ENCODE measurements around the gene MAN2A1. TPM values are rescaled to one million over a fixed set of nuclear protein-coding genes. Genes with fewer than 3 reads are reported as not detected.

Gene MAN2A1
- total RNA-seq, 1 experiment from 2014 or later: 86.6 TPM

DNA sequence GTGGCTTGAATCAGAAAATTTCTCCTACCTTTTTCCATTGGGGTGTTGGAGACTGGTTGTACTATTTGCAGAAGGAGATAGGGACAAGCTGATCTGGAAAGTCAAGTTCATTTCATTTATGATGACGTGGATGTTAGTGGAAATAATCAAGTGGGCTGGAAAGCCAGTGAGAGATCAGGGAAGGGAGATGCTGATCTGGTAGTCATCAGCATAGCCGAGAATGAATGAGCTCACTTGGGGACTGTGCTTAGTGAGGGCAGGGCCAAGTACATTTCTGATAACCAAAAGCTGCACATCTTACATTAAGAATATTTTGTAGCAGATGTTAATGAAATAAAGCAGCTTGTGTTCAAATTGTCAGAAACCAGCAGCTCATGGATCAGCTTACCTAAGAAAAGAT is 12.1 kb downstream of the MAN2A1 start:
- H3K4me3 Mint-ChIP-seq: no peak overlapping the region
- H3K9me3 Mint-ChIP-seq: no peaks in the 10 kb centered on the region
- 0 out of 2 replicates have a peak overlapping the region, but pooled peaks have one; percentile 51 for H3K27ac Mint-ChIP-seq
- no peaks in the 10 kb centered on the region for H3K27me3 Mint-ChIP-seq (ENCODE audit: low read depth)
- DNase-seq (ENCODE audit: low spot score) (no peak), ATAC-seq (no peak)
- TF ChIP-seq, protein P1, sequence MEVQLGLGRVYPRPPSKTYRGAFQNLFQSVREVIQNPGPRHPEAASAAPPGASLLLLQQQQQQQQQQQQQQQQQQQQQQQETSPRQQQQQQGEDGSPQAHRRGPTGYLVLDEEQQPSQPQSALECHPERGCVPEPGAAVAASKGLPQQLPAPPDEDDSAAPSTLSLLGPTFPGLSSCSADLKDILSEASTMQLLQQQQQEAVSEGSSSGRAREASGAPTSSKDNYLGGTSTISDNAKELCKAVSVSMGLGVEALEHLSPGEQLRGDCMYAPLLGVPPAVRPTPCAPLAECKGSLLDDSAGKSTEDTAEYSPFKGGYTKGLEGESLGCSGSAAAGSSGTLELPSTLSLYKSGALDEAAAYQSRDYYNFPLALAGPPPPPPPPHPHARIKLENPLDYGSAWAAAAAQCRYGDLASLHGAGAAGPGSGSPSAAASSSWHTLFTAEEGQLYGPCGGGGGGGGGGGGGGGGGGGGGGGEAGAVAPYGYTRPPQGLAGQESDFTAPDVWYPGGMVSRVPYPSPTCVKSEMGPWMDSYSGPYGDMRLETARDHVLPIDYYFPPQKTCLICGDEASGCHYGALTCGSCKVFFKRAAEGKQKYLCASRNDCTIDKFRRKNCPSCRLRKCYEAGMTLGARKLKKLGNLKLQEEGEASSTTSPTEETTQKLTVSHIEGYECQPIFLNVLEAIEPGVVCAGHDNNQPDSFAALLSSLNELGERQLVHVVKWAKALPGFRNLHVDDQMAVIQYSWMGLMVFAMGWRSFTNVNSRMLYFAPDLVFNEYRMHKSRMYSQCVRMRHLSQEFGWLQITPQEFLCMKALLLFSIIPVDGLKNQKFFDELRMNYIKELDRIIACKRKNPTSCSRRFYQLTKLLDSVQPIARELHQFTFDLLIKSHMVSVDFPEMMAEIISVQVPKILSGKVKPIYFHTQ (CRISPR knock-in tag; IDR thresholded peaks at IDR 0.05): no peak
- TF ChIP-seq FOXK1 (CRISPR knock-in tag; IDR thresholded peaks at IDR 0.05) (no peak), NFATC4 (CRISPR knock-in tag; IDR thresholded peaks at IDR 0.05) (no peak)
- TF ChIP-seq, protein P2, sequence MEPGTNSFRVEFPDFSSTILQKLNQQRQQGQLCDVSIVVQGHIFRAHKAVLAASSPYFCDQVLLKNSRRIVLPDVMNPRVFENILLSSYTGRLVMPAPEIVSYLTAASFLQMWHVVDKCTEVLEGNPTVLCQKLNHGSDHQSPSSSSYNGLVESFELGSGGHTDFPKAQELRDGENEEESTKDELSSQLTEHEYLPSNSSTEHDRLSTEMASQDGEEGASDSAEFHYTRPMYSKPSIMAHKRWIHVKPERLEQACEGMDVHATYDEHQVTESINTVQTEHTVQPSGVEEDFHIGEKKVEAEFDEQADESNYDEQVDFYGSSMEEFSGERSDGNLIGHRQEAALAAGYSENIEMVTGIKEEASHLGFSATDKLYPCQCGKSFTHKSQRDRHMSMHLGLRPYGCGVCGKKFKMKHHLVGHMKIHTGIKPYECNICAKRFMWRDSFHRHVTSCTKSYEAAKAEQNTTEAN (CRISPR knock-in tag; IDR thresholded peaks at IDR 0.05): no peak
- TF ChIP-seq, protein P3, sequence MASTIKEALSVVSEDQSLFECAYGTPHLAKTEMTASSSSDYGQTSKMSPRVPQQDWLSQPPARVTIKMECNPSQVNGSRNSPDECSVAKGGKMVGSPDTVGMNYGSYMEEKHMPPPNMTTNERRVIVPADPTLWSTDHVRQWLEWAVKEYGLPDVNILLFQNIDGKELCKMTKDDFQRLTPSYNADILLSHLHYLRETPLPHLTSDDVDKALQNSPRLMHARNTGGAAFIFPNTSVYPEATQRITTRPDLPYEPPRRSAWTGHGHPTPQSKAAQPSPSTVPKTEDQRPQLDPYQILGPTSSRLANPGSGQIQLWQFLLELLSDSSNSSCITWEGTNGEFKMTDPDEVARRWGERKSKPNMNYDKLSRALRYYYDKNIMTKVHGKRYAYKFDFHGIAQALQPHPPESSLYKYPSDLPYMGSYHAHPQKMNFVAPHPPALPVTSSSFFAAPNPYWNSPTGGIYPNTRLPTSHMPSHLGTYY (CRISPR knock-in tag; IDR thresholded peaks at IDR 0.05): no peak
- TF ChIP-seq, protein P4, sequence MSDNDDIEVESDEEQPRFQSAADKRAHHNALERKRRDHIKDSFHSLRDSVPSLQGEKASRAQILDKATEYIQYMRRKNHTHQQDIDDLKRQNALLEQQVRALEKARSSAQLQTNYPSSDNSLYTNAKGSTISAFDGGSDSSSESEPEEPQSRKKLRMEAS (CRISPR knock-in tag; IDR thresholded peaks at IDR 0.05): no peak
- TF ChIP-seq, protein P5, sequence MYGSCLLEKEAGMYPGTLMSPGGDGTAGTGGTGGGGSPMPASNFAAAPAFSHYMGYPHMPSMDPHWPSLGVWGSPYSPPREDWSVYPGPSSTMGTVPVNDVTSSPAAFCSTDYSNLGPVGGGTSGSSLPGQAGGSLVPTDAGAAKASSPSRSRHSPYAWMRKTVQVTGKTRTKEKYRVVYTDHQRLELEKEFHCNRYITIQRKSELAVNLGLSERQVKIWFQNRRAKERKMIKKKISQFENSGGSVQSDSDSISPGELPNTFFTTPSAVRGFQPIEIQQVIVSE (CRISPR knock-in tag; IDR thresholded peaks at IDR 0.05; ENCODE audit: borderline replicate concordance): no peak
- TF ChIP-seq, protein P6, sequence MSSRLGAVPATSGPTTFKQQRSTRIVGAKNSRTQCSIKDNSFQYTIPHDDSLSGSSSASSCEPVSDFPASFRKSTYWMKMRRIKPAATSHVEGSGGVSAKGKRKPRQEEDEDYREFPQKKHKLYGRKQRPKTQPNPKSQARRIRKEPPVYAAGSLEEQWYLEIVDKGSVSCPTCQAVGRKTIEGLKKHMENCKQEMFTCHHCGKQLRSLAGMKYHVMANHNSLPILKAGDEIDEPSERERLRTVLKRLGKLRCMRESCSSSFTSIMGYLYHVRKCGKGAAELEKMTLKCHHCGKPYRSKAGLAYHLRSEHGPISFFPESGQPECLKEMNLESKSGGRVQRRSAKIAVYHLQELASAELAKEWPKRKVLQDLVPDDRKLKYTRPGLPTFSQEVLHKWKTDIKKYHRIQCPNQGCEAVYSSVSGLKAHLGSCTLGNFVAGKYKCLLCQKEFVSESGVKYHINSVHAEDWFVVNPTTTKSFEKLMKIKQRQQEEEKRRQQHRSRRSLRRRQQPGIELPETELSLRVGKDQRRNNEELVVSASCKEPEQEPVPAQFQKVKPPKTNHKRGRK (CRISPR knock-in tag; IDR thresholded peaks at IDR 0.05; ENCODE audit: borderline replicate concordance): no peak
- peaks cover 82% of the 10 kb centered on the region for H3K4me1 Mint-ChIP-seq
- ChIA-PET POLR2A (no interaction called here), CTCF (interaction anchor here (1.3 to 1.8 kb wide), 3 partner anchors 9 to 13 kb away, joined by 4 to 9 read pairs (median 5); partner anchors contain the start of gene MAN2A1)
- H3K36me3 Mint-ChIP-seq: peaks cover 12% of the 10 kb centered on the region

DNA sequence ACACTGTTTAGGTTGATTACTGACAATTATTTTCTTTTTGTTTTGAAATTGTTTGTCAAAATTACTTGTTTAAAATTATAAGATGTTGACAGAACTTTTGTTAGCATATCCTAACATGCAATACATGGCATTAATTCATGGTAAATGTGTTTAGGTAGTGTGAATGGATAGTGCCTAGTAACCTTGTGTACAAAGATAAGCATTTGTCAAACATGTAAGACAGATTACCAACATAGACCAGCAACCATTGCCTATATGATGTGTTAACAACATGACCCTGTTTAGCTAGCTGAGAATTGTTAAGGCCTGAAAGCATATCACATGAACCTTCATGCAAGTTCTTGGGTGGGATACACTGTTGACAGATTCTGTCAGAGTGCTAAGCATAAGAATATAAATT is 13.4 kb downstream of the MAN2A1 start:
- no peaks in the 10 kb centered on the region for H3K9me3 Mint-ChIP-seq
- TF ChIP-seq, protein P2 (CRISPR knock-in tag; IDR thresholded peaks at IDR 0.05): no peak
- TF ChIP-seq ZNF263 (CRISPR knock-in tag; IDR thresholded peaks at IDR 0.05; ENCODE audit: low read depth) (no peak), SOX15 (CRISPR knock-in tag; IDR thresholded peaks at IDR 0.05) (no peak), EMX1 (CRISPR knock-in tag; IDR thresholded peaks at IDR 0.05) (no peak)
- TF ChIP-seq, protein P6 (CRISPR knock-in tag; IDR thresholded peaks at IDR 0.05; ENCODE audit: borderline replicate concordance): no peak
- TF ChIP-seq, protein P7, sequence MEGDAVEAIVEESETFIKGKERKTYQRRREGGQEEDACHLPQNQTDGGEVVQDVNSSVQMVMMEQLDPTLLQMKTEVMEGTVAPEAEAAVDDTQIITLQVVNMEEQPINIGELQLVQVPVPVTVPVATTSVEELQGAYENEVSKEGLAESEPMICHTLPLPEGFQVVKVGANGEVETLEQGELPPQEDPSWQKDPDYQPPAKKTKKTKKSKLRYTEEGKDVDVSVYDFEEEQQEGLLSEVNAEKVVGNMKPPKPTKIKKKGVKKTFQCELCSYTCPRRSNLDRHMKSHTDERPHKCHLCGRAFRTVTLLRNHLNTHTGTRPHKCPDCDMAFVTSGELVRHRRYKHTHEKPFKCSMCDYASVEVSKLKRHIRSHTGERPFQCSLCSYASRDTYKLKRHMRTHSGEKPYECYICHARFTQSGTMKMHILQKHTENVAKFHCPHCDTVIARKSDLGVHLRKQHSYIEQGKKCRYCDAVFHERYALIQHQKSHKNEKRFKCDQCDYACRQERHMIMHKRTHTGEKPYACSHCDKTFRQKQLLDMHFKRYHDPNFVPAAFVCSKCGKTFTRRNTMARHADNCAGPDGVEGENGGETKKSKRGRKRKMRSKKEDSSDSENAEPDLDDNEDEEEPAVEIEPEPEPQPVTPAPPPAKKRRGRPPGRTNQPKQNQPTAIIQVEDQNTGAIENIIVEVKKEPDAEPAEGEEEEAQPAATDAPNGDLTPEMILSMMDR (IDR thresholded peaks at IDR 0.05): no peak
- TF ChIP-seq, protein P8, sequence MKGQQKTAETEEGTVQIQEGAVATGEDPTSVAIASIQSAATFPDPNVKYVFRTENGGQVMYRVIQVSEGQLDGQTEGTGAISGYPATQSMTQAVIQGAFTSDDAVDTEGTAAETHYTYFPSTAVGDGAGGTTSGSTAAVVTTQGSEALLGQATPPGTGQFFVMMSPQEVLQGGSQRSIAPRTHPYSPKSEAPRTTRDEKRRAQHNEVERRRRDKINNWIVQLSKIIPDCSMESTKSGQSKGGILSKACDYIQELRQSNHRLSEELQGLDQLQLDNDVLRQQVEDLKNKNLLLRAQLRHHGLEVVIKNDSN (CRISPR knock-in tag; IDR thresholded peaks at IDR 0.05): no peak
- TF ChIP-seq, protein P9, sequence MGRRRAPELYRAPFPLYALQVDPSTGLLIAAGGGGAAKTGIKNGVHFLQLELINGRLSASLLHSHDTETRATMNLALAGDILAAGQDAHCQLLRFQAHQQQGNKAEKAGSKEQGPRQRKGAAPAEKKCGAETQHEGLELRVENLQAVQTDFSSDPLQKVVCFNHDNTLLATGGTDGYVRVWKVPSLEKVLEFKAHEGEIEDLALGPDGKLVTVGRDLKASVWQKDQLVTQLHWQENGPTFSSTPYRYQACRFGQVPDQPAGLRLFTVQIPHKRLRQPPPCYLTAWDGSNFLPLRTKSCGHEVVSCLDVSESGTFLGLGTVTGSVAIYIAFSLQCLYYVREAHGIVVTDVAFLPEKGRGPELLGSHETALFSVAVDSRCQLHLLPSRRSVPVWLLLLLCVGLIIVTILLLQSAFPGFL (CRISPR knock-in tag; IDR thresholded peaks at IDR 0.05; ENCODE audit: borderline replicate concordance): no peak
- TF ChIP-seq, protein P10, sequence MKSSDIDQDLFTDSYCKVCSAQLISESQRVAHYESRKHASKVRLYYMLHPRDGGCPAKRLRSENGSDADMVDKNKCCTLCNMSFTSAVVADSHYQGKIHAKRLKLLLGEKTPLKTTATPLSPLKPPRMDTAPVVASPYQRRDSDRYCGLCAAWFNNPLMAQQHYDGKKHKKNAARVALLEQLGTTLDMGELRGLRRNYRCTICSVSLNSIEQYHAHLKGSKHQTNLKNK (CRISPR knock-in tag; IDR thresholded peaks at IDR 0.05): no peak
- TF ChIP-seq, protein P4 (CRISPR knock-in tag; IDR thresholded peaks at IDR 0.05): no peak
- peaks cover 12% of the 10 kb centered on the region for H3K36me3 Mint-ChIP-seq
- peaks cover 79% of the 10 kb centered on the region for H3K4me1 Mint-ChIP-seq
- ATAC-seq (no peak), DNase-seq (ENCODE audit: low spot score) (no peak)
- ChIA-PET POLR2A (no interaction called here), CTCF (no interaction called here)
- H3K27ac Mint-ChIP-seq: no peak overlapping the region
- no peak overlapping the region for H3K4me3 Mint-ChIP-seq
- H3K27me3 Mint-ChIP-seq (ENCODE audit: low read depth): no peaks in the 10 kb centered on the region

Data from WTC11 (cell line).